ENCODE results near the gene OSBPL2. TPM values are rescaled to one million over a fixed set of nuclear protein-coding genes. Genes with fewer than 3 reads are reported as not detected.

Gene OSBPL2
- total and polyA plus RNA-seq, 2 experiments from 2014 or later: 16.6 to 31.2 TPM

- peaks cover 7% of the 10 kb centered on the region; the same call in 1 of the 2 replicates for H3K4me1 ChIP-seq (ENCODE audit: insufficient read depth)
- no peak overlapping the region for H3K4me3 Mint-ChIP-seq
- peaks cover 52% of the 10 kb centered on the region for H3F3A ChIP-seq (replicated peaks; ENCODE audit: low read depth)
- peaks cover 21% of the 10 kb centered on the region for H3K36me3 ChIP-seq (ENCODE audit: insufficient read depth)
- peak overlapping the region; percentile 69 for H3K27ac ChIP-seq (ENCODE audit: low read depth)
- peaks cover 51% of the 10 kb centered on the region for H3K36me3 Mint-ChIP-seq (ENCODE audit: low read depth)
- peaks cover 20% of the 10 kb centered on the region for H3K79me2 ChIP-seq (replicated peaks; ENCODE audit: insufficient read depth)
- no peak overlapping the region for H3K27ac Mint-ChIP-seq
- H3K27me3 ChIP-seq (ENCODE audit: insufficient read depth): no peaks in the 10 kb centered on the region
- peaks cover 14% of the 10 kb centered on the region for H3K27me3 Mint-ChIP-seq (ENCODE audit: insufficient read depth, low read depth, poor library complexity)
- peaks cover 5% of the 10 kb centered on the region for H3K4me1 Mint-ChIP-seq
- TF ChIP-seq ZNF114 (CRISPR knock-in tag; IDR thresholded peaks at IDR 0.05) (no peak), ETS1 (IDR thresholded peaks at IDR 0.05) (no peak), REST (IDR thresholded peaks at IDR 0.05; ENCODE audit: unreplicated experiment) (no peak), POLR2AphosphoS5 (IDR thresholded peaks at IDR 0.05; ENCODE audit: low read depth) (0 out of 2 replicates have a peak, but pooled peaks have one; percentile 14), ZNF331 (CRISPR knock-in tag; IDR thresholded peaks at IDR 0.05; ENCODE audit: low read depth) (no peak)
- no peak for DNase-seq (ENCODE audit: low spot score)
- no peak; the same call in 2 of the 3 replicates for ATAC-seq
- H2AFZ ChIP-seq: no peak overlapping the region
- peaks cover under 1% of the 10 kb centered on the region; the same call in 1 of the 3 replicates for H3K9me3 Mint-ChIP-seq
- no peaks in the 10 kb centered on the region for H3K9me2 ChIP-seq (ENCODE audit: insufficient read depth)
- peaks cover 6% of the 10 kb centered on the region for H4K20me1 ChIP-seq (replicated peaks; ENCODE audit: insufficient read depth)
- H3K4me2 ChIP-seq: no peak overlapping the region
- H3K4me3 ChIP-seq: no peak overlapping the region
Measured at GRCh38 chr20:62309198-62309944, 71.0 kb downstream of the OSBPL2 start.

GRCh38 chr20:62309947-62310756 lies 71.8 kb downstream of the OSBPL2 start:
- H3K4me3 Mint-ChIP-seq: no peak overlapping the region
- DNase-seq (ENCODE audit: low spot score) (no peak), ATAC-seq (no peak)
- peaks cover 4% of the 10 kb centered on the region for H3K4me1 Mint-ChIP-seq
- peaks cover 45% of the 10 kb centered on the region for H3F3A ChIP-seq (replicated peaks; ENCODE audit: low read depth)
- peaks cover 21% of the 10 kb centered on the region for H3K36me3 ChIP-seq (ENCODE audit: insufficient read depth)
- no peak overlapping the region for H3K27ac Mint-ChIP-seq
- TF ChIP-seq CTCF (conservative IDR thresholded peaks at IDR 0.05; ENCODE audit: low read depth in 2 of 2) (no peak), ETS1 (IDR thresholded peaks at IDR 0.05) (no peak), NANOG (IDR thresholded peaks at IDR 0.05; ENCODE audit: borderline replicate concordance) (no peak)
- H3K27ac ChIP-seq (ENCODE audit: low read depth): peak overlapping the region; percentile 55
- peaks cover 49% of the 10 kb centered on the region for H3K36me3 Mint-ChIP-seq (ENCODE audit: low read depth)
- H3K9me3 Mint-ChIP-seq: no peaks in the 10 kb centered on the region; the same call in 2 of the 3 replicates
- peaks cover 5% of the 10 kb centered on the region for H4K20me1 ChIP-seq (replicated peaks; ENCODE audit: insufficient read depth)
- peaks cover under 1% of the 10 kb centered on the region; the same call in 1 of the 2 replicates for H3K4me1 ChIP-seq (ENCODE audit: insufficient read depth)
- no peaks in the 10 kb centered on the region for H3K9me2 ChIP-seq (ENCODE audit: insufficient read depth)
- H3K4me2 ChIP-seq: no peak overlapping the region
- no peak overlapping the region for H3K4me3 ChIP-seq
- no peak overlapping the region for H2AFZ ChIP-seq
- peaks cover 14% of the 10 kb centered on the region for H3K27me3 Mint-ChIP-seq (ENCODE audit: insufficient read depth, low read depth, poor library complexity)
- H3K79me2 ChIP-seq (replicated peaks; ENCODE audit: insufficient read depth): peaks cover 13% of the 10 kb centered on the region
- no peaks in the 10 kb centered on the region for H3K27me3 ChIP-seq (ENCODE audit: insufficient read depth)

Measured in GM23338 (cell line).